Vagina (tissue), 2 donors: Measurements from ENCODE around the gene TIPARP.

ENCODE experiments used
- CTCF ChIP-seq, 3 experiments: fragments of 450-650 bp in 2 of 3; fragments of 200-600 bp in 1 of 3; sonication (generic) in 1 of 3; IDR thresholded peaks; one replicate each; pipeline ENCODE4 v1.5.1; 2017 to 2019; ENCODE audit warnings: antibody characterized with exemption in 3 of 3, mild to moderate bottlenecking in 2 of 3, moderate library complexity in 2 of 3
- POLR2A ChIP-seq, 2 donors: fragments of 450-650 bp; IDR thresholded peaks; one replicate each; pipeline ENCODE4 v1.6.1; 2017; ENCODE audit warnings: antibody characterized with exemption in 2 of 2, mild to moderate bottlenecking in 2 of 2, moderate library complexity in 2 of 2
- POLR2AphosphoS5 ChIP-seq, 2 donors: sonication (generic); formaldehyde crosslinking; IDR thresholded peaks; one replicate each; pipeline ENCODE4 v1.9.0; 2017; ENCODE audit warnings: antibody characterized with exemption in 2 of 2, mild to moderate bottlenecking in 2 of 2, low read depth in 1 of 2; ENCODE audit not compliant: insufficient read depth in 1 of 2

DNA sequence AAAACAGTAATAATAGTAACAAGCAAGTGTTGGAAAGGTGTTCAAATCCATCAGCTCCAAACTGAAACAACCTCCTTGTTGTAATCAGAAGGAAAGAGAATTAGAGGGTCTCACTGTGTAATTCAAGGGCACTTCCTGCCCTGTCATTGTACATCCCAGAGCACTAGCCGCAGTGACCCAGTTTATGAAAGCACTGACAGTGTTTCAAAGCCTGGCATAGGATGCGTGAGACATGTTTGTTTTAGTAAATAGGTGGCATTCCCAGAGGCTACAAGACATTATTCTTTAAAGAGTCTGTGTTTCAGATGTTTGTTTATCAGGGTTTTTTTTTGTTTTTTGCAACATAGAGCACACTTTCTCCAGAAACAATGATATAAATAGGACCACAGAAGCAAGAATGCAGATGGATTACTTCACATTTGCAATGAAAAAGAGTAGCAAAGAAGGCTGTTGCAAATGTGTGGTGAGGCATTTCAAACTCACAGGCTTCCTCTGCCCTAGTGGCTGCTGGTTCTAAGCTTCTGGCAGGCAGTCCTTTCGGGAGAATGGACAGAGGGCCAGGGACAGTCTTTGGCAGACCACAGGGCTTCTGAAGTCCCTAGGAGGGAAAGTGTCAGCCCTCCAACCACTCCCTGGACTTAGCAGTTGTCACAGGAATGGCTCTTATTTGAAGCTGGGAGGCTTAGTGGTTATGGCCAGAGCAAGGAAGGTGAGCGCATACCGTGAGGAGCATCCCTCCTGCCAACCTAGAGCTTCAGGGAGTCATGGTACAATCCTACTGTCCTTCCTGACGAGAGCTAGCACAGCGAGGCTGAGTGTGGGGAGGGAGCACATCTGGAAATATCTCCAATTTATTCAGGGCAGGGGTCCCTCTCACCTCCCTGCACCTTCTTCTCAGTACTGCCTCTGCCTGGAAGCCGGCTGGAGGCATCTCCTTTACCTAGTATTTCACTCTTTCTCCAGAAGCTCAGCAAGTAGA is 31.4 kb upstream of the TIPARP start:
- TF ChIP-seq POLR2A (IDR thresholded peaks at IDR 0.05) (no peak), CTCF (IDR thresholded peaks at IDR 0.05) (no peak), POLR2AphosphoS5 (IDR thresholded peaks at IDR 0.05; ENCODE audit: insufficient read depth in 1 of 2, low read depth in 1 of 2) (no peak)
